Mucosa of descending colon (tissue), 3 donors: ENCODE measurements around the gene FAM83C. TPM values are rescaled to one million over a fixed set of nuclear protein-coding genes. Genes with fewer than 3 reads are reported as not detected.
A peak's percentile ranks its signal among the peaks of the same experiment; 100 is the strongest.

Source experiments
- ATAC-seq: fragments of 200-7000 bp; cut with Tn5 transposase; one replicate; pipeline ENCODE4 v1.9.1; 2020; ENCODE audit warnings: mild to moderate bottlenecking, moderate library complexity
- DNase-seq, 3 donors: peaks; one replicate each; pipeline ENCODE4 v3.0.0-alpha.2; 2020
- H3K36me3 ChIP-seq: fragments of 200-600 bp; one replicate; pipeline ENCODE4 v1.8.0; 2021; ENCODE audit warnings: low read depth, mild to moderate bottlenecking
- H3K4me1 ChIP-seq: fragments of 200-600 bp; one replicate; pipeline ENCODE4 v1.8.0; 2021; ENCODE audit warnings: low read depth, mild to moderate bottlenecking
- H3K4me3 ChIP-seq: fragments of 200-600 bp; one replicate; pipeline ENCODE4 v1.8.0; 2021; ENCODE audit warnings: mild to moderate bottlenecking
- H3K9me3 ChIP-seq: fragments of 200-600 bp; one replicate; pipeline ENCODE4 v1.8.0; 2021; ENCODE audit warnings: mild to moderate bottlenecking
- intact Hi-C, 2 donors: fragments of 100-400 bp; cut with DNase I in 1 of 2; cut with micrococcal nuclease in 1 of 2; formaldehyde crosslinking; loops; one replicate each; pipeline versions ENCODE4 v1.11.0 to v1.11.1; 2022; cut with DNase I, micrococcal nuclease
- total RNA-seq, 3 donors: library from RNA; stranded (reverse); fragmentation: NEBNext Ultra II Directional in 2 of 3; extraction: Animal tissue kit (Norgen Biotek cat#: 25700) in 2 of 3; gene quantifications; one replicate each; pipeline versions ENCODE4 v1.2.1 to v1.2.4, GENCODE V29; 2021 to 2023
- TF ChIP-seq, protein P1 (sequence below): fragments of 200-600 bp; IDR thresholded peaks from one replicate; pipeline ENCODE4 v1.8.0; 2022; ENCODE audit warnings: antibody characterized with exemption, mild to moderate bottlenecking
- donor health status: DM: no; HTN: no; CAD: no; lungs with moderate emphysema.
- donor health status: DM: no; HTN: no; CAD: no.
- donor health status: DM: no; HTN: yes; CAD: no.

The FAM83C gene
- total RNA-seq, 3 donors from 2014 or later, result 0.13 to 0.41 TPM; not detected in 1

- intact Hi-C loops, result loop anchor here (5.0 kb wide), 2 partner anchors 133 to 143 kb away; partner anchors contain the start of gene GDF5 (in 1 of the 2)
- ATAC-seq, result peak; percentile 86
- DNase-seq, result peak; percentile 72 to 94 (median 80)
- H3K4me3 ChIP-seq, result no peak overlapping the region
- H3K4me1 ChIP-seq, result peaks cover 9% of the 10 kb centered on the region
- no peaks in the 10 kb centered on the region for H3K36me3 ChIP-seq
- TF ChIP-seq, protein P1, sequence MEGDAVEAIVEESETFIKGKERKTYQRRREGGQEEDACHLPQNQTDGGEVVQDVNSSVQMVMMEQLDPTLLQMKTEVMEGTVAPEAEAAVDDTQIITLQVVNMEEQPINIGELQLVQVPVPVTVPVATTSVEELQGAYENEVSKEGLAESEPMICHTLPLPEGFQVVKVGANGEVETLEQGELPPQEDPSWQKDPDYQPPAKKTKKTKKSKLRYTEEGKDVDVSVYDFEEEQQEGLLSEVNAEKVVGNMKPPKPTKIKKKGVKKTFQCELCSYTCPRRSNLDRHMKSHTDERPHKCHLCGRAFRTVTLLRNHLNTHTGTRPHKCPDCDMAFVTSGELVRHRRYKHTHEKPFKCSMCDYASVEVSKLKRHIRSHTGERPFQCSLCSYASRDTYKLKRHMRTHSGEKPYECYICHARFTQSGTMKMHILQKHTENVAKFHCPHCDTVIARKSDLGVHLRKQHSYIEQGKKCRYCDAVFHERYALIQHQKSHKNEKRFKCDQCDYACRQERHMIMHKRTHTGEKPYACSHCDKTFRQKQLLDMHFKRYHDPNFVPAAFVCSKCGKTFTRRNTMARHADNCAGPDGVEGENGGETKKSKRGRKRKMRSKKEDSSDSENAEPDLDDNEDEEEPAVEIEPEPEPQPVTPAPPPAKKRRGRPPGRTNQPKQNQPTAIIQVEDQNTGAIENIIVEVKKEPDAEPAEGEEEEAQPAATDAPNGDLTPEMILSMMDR, result peak; percentile 71
- H3K9me3 ChIP-seq, result no peaks in the 10 kb centered on the region
These were observed 11.7 kb upstream of the FAM83C start for GRCh38 chr20:35303735-35304491.

GRCh38 chr20:35303382-35303734 lies 11.1 kb upstream of the FAM83C start:
- Histone ChIP-seq H3K4me1 (peaks cover 9% of the 10 kb centered on the region), H3K9me3 (no peaks in the 10 kb centered on the region), H3K36me3 (no peaks in the 10 kb centered on the region), H3K4me3 (no peak overlapping the region)
- ATAC-seq (no peak), DNase-seq (no peak)
- TF ChIP-seq, protein P1, result no peak
- intact Hi-C loops, result loop anchor here (5.0 kb wide), 2 partner anchors 134 to 144 kb away; partner anchors contain the start of gene GDF5 (in 1 of the 2)

- ATAC-seq (no peak), DNase-seq (no peak)
- H3K4me3 ChIP-seq, result no peak overlapping the region
- intact Hi-C loops, result loop anchor here (5.0 kb wide), 2 partner anchors 135 to 145 kb away; partner anchors contain the start of gene GDF5 (in 1 of the 2)
- TF ChIP-seq, protein P1, result no peak
- H3K36me3 ChIP-seq, result no peaks in the 10 kb centered on the region
- H3K4me1 ChIP-seq, result peaks cover 9% of the 10 kb centered on the region
- no peaks in the 10 kb centered on the region for H3K9me3 ChIP-seq
These were observed 10.5 kb upstream of the FAM83C start for GRCh38 chr20:35302421-35303335.

GRCh38 chr20:35301426-35301825 lies 9.2 kb upstream of the FAM83C start:
- no peak overlapping the region for H3K4me3 ChIP-seq
- DNase-seq, result no peak
- TF ChIP-seq, protein P1, result no peak
- no peaks in the 10 kb centered on the region for H3K9me3 ChIP-seq
- ATAC-seq, result no peak
- H3K36me3 ChIP-seq, result no peaks in the 10 kb centered on the region
- intact Hi-C loops, result loop anchor here (5.0 kb wide), 2 partner anchors 136 to 146 kb away; partner anchors contain the start of gene GDF5 (in 1 of the 2)
- H3K4me1 ChIP-seq, result peaks cover under 1% of the 10 kb centered on the region

GRCh38 chr20:35300469-35301262 lies 8.4 kb upstream of the FAM83C start:
- ATAC-seq (peak; percentile 21), DNase-seq (no peak)
- Histone ChIP-seq H3K4me1 (no peaks in the 10 kb centered on the region), H3K9me3 (no peaks in the 10 kb centered on the region), H3K4me3 (no peak overlapping the region), H3K36me3 (no peaks in the 10 kb centered on the region)
- intact Hi-C loops, result loop anchor here (5.0 kb wide), 2 partner anchors 137 to 147 kb away; partner anchors contain the start of gene GDF5 (in 1 of the 2)
- TF ChIP-seq, protein P1, result no peak
